Endothelial cell of hepatic sinusoid (primary cell): ENCODE data around the gene CREBZF.
"Not testable (repeated sequence)": the region's sequence is repeated elsewhere in the genome, so short reads cannot be mapped to it uniquely, and the experiment has no call there.

ENCODE experiments used
- in situ Hi-C: cut with HindIII; loops from 2 replicates; pipeline ENCODE4 v1.10.0; 2017; ENCODE audit warnings: low sequenced_read_pairs

Gene CREBZF

GRCh38 chr11:85627998-85628770 lies 36.7 kb downstream of the CREBZF start, which contains the start of gene TMEM126B:
TSS of gene TMEM126B (plus strand) at chr11:85628593. CDS start at chr11:85628608, 15 bp downstream.
- in situ Hi-C loops: no loop called here

- in situ Hi-C loops: no loop called here
These were observed 37.5 kb downstream of the CREBZF start, which contains the start of gene DLG2 for GRCh38 chr11:85627332-85627997. TSS of gene DLG2 (minus strand) at chr11:85627344.

- in situ Hi-C loops: no loop called here
These were observed 38.4 kb downstream of the CREBZF start for GRCh38 chr11:85626496-85626895.

- in situ Hi-C loops: no loop called here
These were observed 44.7 kb downstream of the CREBZF start for GRCh38 chr11:85620256-85620655.

- in situ Hi-C loops: no loop called here
These were observed 45.4 kb downstream of the CREBZF start for GRCh38 chr11:85619499-85619898.

GRCh38 chr11:85611643-85612042 lies 53.3 kb downstream of the CREBZF start:
- in situ Hi-C loops: not testable (repeated sequence)
